ENCODE measurements around the gene KIF20A.
"Not testable (repeated sequence)": the region's sequence is repeated elsewhere in the genome, so short reads cannot be mapped to it uniquely, and the experiment has no call there.

KIF20A gene

GRCh38 chr5:138178516-138179276, at the start of gene KIF20A, which contains the start of gene BRD8:
KIF20A (plus strand) TSS chr5:138179112; CDS start chr5:138179681, 569 bp downstream.
BRD8 (minus strand) TSS chr5:138178630; CDS start chr5:138178614, 16 bp downstream.
- DNase-seq (ENCODE audit: low spot score): peak; percentile 98

DNA sequence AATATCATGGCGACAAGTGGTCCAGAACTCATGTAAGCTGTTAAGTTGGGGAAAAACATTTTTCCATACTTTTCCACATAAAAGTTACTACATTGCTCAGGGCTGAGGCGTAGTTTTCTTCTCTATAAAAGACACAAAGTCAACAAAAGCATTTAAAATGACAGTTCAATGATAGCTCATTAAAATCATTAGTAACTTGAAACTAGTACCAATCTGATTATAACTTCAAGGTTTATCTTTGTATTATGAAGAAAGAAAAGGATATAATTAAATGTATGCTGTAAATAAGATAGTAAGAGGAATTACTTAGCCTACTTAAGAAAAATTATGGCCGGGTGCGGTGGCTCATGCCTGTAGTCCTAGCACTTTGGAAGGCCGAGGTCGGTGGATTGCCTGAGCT, 49.6 kb upstream of the KIF20A start:
- DNase-seq (ENCODE audit: low spot score): no peak

DNA sequence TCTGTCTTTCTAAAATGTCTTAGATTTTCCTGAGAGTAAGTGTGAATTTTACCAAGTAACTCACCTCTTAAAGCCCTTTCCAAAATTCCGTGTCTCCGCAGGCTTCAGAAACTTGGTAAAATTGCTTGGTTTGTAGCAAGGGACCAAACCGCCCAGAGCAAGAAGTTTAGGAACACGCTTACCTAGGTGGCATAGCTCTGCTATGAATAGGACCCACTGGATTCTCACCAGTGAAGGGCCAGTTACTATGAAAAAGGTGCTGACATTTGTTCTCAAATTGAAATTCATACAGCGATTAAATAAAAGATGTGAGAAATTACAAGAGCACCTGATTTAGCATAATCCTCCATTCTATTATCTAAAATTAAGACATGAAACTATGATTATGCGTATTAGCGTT, 46.4 kb upstream of the KIF20A start:
- no peak for DNase-seq (ENCODE audit: low spot score)

- peak; percentile 52 for DNase-seq (ENCODE audit: low spot score)
Measured at GRCh38 chr5:138138949-138139780, 39.7 kb upstream of the KIF20A start, which contains the start of gene NME5. NME5 (minus strand) TSS chr5:138139428; CDS start chr5:138138780, 648 bp downstream.

DNA sequence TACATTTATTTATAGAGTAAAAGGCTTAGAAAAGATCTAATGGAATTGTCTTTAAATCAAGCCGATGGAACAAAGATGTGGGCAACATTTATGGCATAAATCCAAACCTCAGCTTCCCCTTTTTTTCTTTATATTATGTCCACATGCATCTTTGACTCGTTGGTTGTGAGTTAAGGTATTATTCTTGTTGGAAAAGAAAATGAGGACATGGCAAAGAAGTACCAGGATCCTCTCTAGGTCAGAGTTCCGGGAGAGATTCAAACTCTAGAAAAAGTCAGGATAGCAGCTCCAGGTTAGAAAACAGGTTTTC, 39.2 kb upstream of the KIF20A start:
- no peak for DNase-seq (ENCODE audit: low spot score)

DNA sequence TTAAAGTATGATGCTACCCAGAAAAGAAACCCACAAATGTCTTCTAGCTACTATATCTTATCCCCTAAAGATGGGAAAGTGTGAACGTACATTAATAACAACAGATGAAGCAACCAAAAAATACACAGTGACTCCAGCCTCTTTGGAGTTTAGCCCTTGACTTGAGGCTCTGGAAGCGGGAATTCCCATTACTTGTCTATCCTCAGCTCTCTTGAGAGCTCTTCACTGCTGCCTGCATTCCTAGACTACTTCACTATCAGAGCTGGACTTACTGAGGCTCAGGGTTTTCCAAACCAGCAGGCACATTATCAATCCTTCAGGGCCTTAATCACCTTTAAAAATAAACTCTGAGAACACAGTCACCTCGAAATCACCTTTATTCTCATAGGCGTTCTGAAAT, 38.6 kb upstream of the KIF20A start:
- no peak for DNase-seq (ENCODE audit: low spot score)

GRCh38 chr5:138141734-138142133, 37.2 kb upstream of the KIF20A start:
- no peak for DNase-seq (ENCODE audit: low spot score)

GRCh38 chr5:138143578-138143977, 35.3 kb upstream of the KIF20A start:
- not testable (repeated sequence) for DNase-seq (ENCODE audit: low spot score)

DNA sequence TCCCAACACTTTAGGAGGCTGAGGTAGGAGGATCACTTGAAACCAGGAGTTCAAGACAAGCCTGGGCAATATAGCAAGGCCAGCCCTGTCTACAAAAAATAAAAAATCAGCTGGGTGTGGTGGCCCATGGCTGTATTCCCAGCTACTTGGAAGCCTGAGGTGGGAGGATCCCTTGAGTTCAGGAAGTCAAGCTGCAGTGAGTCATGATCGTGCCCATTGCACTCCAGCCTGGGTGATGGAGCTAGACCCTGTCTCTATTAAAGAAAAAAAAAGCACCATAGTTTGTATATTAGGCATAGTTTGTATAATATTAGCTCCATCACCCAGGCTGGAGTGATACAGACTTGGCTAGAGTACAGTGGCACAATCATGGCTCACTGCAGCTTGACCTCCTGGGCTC, 30.1 kb upstream of the KIF20A start:
- DNase-seq (ENCODE audit: low spot score): no peak

GRCh38 chr5:138149530-138149929, 29.4 kb upstream of the KIF20A start:
- no peak for DNase-seq (ENCODE audit: low spot score)

DNA sequence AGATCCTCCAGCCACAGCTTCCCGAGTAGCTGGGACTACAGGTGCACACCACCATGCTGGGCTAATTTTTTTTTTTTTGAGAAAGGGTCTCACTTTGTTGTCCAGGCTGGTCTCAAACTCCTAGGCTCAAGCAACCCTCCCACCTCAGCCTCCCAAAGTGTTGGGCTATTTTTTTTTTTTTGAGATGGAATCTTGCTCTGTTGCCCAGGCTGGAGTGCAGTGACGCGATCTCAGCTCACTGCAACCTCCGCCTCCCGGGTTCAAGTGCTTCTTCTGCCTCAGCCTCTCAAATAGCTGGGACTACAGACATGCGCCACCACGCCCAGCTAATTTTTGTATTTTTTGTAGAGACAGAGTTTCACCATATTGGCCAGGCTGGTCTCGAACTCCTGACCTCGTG, 22.9 kb upstream of the KIF20A start:
- not testable (repeated sequence) for DNase-seq (ENCODE audit: low spot score)

GRCh38 chr5:138157626-138158025, 21.3 kb upstream of the KIF20A start:
- no peak for DNase-seq (ENCODE audit: low spot score)

DNA sequence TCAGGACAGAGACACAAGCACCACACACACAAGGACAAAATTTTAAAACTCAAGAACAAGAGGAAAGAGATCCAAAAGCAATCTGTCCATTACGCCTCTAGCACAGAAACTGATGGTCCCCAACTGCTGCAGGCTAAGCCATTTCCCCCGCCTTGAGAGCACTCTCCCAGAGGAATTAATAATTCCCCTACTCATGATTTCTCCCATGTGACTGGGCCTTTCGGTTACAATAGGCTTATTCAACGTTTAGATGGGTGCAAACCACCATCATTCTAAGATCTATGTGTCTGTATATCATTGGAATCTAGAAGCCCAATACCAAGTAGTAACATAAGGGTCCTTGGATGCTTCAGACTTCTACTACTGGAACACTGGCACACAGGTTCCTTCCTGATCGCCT, 19.2 kb upstream of the KIF20A start:
- peak; percentile 73 for DNase-seq (ENCODE audit: low spot score)

DNA sequence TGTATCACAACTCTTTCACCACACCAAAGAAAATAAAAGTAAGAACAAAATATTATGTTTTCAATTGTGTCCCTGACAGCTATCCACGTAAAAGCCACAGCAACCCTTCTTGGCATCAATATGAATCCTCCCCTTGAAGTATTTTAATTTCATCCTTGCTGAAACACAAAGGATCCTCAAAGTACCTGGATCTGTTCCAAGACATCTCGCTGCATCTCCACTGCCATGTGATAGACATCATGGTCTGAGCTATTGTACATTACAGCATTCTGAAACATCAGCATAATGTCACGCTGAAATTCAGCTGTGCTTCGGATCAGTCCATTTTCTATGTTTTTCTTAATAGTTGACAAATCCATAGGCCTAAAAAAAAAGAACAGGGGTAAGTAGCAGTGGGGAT, 18.2 kb upstream of the KIF20A start:
- no peak for DNase-seq (ENCODE audit: low spot score)

DNA sequence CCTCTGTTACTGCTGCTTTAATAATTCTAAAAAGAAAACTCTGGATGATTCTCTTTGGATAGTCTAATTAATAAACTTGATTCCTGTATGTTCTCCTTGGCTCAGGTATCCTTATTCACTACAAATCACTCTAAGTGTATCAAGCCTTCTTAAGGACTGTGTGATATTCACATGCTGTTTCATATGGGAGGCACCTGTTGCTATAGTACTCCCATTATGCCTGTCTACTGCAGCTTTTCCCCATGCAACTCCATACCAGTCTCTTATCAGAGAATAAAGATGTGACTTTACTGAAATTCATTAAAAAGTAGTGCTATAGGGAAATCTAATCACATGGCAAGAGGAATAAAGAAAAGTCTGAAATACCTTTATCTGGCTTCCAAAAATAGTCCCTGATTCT, 15.2 kb upstream of the KIF20A start:
- no peak for DNase-seq (ENCODE audit: low spot score)

DNA sequence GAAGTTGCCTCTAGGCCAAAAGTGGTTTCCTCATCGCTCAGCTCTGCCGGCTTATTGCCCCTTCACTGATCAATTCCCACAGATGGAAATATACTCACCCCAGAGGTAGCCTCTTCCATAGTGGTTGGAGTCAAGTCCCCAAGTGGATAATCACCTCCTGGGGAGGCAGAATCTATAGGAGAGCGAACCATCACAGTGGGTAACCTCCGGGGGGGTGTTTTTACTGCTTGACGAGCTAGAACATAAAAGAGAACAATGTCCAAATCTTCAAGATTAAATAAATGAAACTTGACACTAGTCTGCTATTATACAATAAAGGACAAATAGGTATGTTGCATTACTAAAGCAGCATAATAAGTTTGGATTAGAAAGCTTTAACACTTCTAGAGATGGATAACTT, 9.8 kb upstream of the KIF20A start:
- no peak for DNase-seq (ENCODE audit: low spot score)

GRCh38 chr5:138170299-138170698, 8.6 kb upstream of the KIF20A start:
- no peak for DNase-seq (ENCODE audit: low spot score)

DNA sequence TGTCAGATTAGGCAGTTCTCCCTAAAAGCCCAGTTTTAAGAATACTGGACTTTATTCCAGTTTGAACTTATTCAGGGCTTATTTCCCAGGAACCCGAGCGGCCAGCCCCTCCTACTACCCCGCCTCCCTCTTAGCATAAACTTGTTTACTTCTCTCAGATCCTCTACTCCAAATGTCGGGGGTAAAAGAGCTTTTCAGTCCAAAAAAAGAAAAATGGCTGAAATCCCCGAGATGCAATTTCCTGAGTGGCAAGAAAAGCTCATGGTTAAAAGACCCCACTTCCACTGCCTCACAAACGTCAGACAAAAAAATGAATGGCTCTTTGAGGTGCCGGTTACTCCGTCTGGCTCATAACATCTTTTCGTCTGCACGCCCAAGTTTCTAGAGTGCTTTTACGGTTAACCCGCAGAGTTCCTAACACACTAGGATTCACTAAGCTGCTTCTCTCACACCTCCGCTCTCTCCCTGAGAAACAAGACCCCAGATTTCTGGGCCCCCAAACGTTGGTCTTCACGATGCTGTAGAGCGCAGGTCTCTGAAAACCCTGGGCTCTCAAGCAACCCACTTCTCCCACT, 884 bp upstream of the KIF20A start:
- DNase-seq (ENCODE audit: low spot score): peak; percentile 56

- DNase-seq (ENCODE audit: low spot score): no peak
Measured at GRCh38 chr5:138179277-138179857, 455 bp downstream of the KIF20A start.

GRCh38 chr5:138180183-138180782, 1.4 kb downstream of the KIF20A start:
- no peak for DNase-seq (ENCODE audit: low spot score)

DNA sequence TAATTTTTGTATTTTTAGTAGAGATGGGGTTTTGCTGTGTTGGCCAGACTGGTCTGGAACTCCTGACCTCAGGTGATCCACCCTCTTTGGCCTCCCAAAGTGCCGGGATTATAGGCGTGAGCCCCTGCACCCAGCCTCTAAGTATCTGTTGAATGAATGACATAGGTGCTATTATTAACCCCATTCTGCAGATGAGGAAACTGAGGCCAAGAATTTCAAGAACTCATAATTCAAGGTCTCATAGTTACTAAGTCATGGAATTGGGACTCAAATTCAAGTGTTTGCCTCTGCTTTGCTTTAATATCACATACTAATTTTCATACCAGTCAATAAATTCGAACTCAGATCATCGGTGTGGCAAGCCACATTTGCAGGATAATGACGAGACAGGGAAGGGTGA, 1.9 kb downstream of the KIF20A start:
- no peak for DNase-seq (ENCODE audit: low spot score)

DNA sequence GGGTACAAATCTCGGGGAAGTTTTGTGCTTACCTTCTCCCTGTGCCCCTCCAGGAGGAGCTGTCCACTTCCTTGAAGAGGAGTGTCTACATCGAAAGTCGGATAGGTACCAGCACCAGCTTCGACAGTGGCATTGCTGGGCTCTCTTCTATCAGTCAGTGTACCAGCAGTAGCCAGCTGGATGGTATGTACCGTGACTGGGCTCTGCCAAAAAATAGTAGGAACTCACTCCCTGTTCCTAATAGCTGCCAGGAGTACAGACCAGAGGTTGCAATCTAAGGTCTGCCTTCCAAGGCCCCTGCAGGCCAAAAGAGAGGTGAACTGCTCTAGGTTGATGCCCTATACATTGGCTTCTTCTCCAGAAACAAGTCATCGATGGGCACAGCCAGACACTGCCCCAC, 3.9 kb downstream of the KIF20A start:
- DNase-seq (ENCODE audit: low spot score): no peak
